ENCODE results near the gene PGM2L1.
"Not testable (repeated sequence)": the region's sequence is repeated elsewhere in the genome, so short reads cannot be mapped to it uniquely, and the experiment has no call there.

Gene PGM2L1

GRCh38 chr11:74400606-74401005 lies 2.4 kb upstream of the PGM2L1 start:
- DNase-seq (ENCODE audit: low read depth) = no peak

GRCh38 chr11:74397501-74398243 lies 561 bp downstream of the PGM2L1 start:
- no peak for DNase-seq (ENCODE audit: low read depth)

GRCh38 chr11:74392256-74392655 lies 6.0 kb downstream of the PGM2L1 start:
- DNase-seq (ENCODE audit: low read depth) = no peak

GRCh38 chr11:74391193-74391592 lies 7.0 kb downstream of the PGM2L1 start:
- DNase-seq (ENCODE audit: low read depth) = no peak

- no peak for DNase-seq (ENCODE audit: low read depth)
Observed at GRCh38 chr11:74390697-74391096, 7.5 kb downstream of the PGM2L1 start.

- DNase-seq (ENCODE audit: low read depth) = no peak
Observed at GRCh38 chr11:74388678-74389327, 9.4 kb downstream of the PGM2L1 start.

- DNase-seq (ENCODE audit: low read depth) = no peak
Observed at GRCh38 chr11:74384641-74385040, 13.6 kb downstream of the PGM2L1 start.

GRCh38 chr11:74380746-74381439 lies 17.3 kb downstream of the PGM2L1 start:
- DNase-seq (ENCODE audit: low read depth) = no peak

GRCh38 chr11:74377689-74378088 lies 20.5 kb downstream of the PGM2L1 start:
- no peak for DNase-seq (ENCODE audit: low read depth)

- no peak for DNase-seq (ENCODE audit: low read depth)
Observed at GRCh38 chr11:74373382-74373781, 24.9 kb downstream of the PGM2L1 start.

- no peak for DNase-seq (ENCODE audit: low read depth)
Observed at GRCh38 chr11:74371269-74372052, 26.8 kb downstream of the PGM2L1 start.

GRCh38 chr11:74370123-74370522 lies 28.1 kb downstream of the PGM2L1 start:
- DNase-seq (ENCODE audit: low read depth) = no peak

GRCh38 chr11:74367881-74368280 lies 30.4 kb downstream of the PGM2L1 start:
- DNase-seq (ENCODE audit: low read depth) = no peak

GRCh38 chr11:74366576-74366975 lies 31.7 kb downstream of the PGM2L1 start:
- peak; percentile 56 for DNase-seq (ENCODE audit: low read depth)

GRCh38 chr11:74365805-74366204 lies 32.4 kb downstream of the PGM2L1 start:
- not testable (repeated sequence) for DNase-seq (ENCODE audit: low read depth)

GRCh38 chr11:74357449-74357848 lies 40.8 kb downstream of the PGM2L1 start:
- DNase-seq (ENCODE audit: low read depth) = no peak

GRCh38 chr11:74355626-74356025 lies 42.6 kb downstream of the PGM2L1 start:
- DNase-seq (ENCODE audit: low read depth) = no peak

- DNase-seq (ENCODE audit: low read depth) = no peak
Observed at GRCh38 chr11:74354036-74354435, 44.2 kb downstream of the PGM2L1 start.

GRCh38 chr11:74347381-74347780 lies 50.9 kb downstream of the PGM2L1 start:
- DNase-seq (ENCODE audit: low read depth) = no peak

GRCh38 chr11:74345420-74345819 lies 52.8 kb downstream of the PGM2L1 start:
- no peak for DNase-seq (ENCODE audit: low read depth)

GRCh38 chr11:74341921-74342320 lies 56.3 kb downstream of the PGM2L1 start:
- DNase-seq (ENCODE audit: low read depth) = no peak

GRCh38 chr11:74339619-74340018 lies 58.6 kb downstream of the PGM2L1 start:
- no peak for DNase-seq (ENCODE audit: low read depth)

Measured in GM04503 (cell line).